HG03039 (cell line): ENCODE results near the gene MTRF1.
"Not testable (repeated sequence)": the region's sequence is repeated elsewhere in the genome, so short reads cannot be mapped to it uniquely, and the experiment has no call there.

Source experiments
- ATAC-seq: cut with Tn5 transposase; IDR thresholded peaks from one replicate; pipeline ENCODE4 v1.9.1; 2021; ENCODE audit warnings: mild to moderate bottlenecking, moderate library complexity; ENCODE audit not compliant: unreplicated experiment

Gene MTRF1

GRCh38 chr13:41182231-41182630 lies 81.1 kb downstream of the MTRF1 start:
- no peak for ATAC-seq

GRCh38 chr13:41179593-41180250 lies 83.7 kb downstream of the MTRF1 start:
- no peak for ATAC-seq

- ATAC-seq, result no peak
These were observed 85.3 kb downstream of the MTRF1 start for GRCh38 chr13:41178040-41178439.

- ATAC-seq, result no peak
These were observed 85.8 kb downstream of the MTRF1 start for GRCh38 chr13:41177616-41178015.

DNA sequence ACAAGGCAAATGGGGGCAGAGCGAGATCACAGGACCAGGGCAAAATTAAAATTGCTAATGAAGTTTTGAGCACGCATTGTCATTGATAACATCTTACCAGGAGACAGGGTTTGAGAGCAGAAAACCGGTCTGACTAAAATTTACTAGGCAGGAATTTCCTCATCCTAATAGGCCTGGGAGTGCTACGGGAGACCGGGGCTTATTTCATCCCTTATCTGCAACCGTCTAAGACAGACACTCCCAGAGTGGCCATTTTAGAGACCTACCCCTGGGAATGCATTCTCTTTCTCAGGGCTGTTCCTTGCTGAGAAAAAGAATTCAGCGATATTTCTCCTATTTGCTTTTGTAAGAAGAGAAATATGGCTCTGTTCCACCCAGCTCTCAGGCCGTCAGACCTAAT lies 87.8 kb downstream of the MTRF1 start:
- not testable (repeated sequence) for ATAC-seq
